Measurements from ENCODE around the gene TCAIM.

The TCAIM gene

DNA sequence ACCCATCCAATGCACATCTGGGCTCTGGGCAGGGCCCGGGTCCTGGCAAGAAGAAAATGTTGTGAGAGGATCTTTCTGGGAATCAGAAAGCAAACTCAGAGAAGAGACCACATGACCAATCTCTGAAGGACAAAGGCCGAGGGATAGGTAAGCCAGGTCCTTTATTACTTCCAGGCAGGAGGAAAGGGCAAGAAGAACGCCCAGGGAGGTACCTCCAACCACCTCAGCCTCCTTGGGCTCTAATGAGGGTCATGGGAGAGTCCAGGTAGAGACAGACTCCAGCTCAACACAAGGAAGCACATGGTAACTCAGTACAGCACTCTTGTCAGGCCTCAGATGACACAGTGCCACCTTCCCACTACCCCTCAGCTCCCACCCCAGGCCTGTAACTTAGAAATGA is 112.9 kb downstream of the TCAIM start:
- Histone ChIP-seq H3K9me3 (no peaks in the 10 kb centered on the region), H3K4me1 (ENCODE audit: control insufficient read depth in 1 of 2, insufficient read depth in 1 of 2, low read depth in 1 of 2, low read length in 1 of 2) (peaks cover 12 to 14% of the 10 kb centered on the region in 2 experiments), H3K4me3 (ENCODE audit: low read depth in 1 of 2, low read length in 1 of 2) (no peak overlapping the region), H3K36me3 (peaks cover 75% of the 10 kb centered on the region), H3K27me3 (no peaks in the 10 kb centered on the region), H3K27ac (peak overlapping the region; percentile 71)
- TF ChIP-seq, protein P1, sequence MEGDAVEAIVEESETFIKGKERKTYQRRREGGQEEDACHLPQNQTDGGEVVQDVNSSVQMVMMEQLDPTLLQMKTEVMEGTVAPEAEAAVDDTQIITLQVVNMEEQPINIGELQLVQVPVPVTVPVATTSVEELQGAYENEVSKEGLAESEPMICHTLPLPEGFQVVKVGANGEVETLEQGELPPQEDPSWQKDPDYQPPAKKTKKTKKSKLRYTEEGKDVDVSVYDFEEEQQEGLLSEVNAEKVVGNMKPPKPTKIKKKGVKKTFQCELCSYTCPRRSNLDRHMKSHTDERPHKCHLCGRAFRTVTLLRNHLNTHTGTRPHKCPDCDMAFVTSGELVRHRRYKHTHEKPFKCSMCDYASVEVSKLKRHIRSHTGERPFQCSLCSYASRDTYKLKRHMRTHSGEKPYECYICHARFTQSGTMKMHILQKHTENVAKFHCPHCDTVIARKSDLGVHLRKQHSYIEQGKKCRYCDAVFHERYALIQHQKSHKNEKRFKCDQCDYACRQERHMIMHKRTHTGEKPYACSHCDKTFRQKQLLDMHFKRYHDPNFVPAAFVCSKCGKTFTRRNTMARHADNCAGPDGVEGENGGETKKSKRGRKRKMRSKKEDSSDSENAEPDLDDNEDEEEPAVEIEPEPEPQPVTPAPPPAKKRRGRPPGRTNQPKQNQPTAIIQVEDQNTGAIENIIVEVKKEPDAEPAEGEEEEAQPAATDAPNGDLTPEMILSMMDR (IDR thresholded peaks at IDR 0.05) = no peak

DNA sequence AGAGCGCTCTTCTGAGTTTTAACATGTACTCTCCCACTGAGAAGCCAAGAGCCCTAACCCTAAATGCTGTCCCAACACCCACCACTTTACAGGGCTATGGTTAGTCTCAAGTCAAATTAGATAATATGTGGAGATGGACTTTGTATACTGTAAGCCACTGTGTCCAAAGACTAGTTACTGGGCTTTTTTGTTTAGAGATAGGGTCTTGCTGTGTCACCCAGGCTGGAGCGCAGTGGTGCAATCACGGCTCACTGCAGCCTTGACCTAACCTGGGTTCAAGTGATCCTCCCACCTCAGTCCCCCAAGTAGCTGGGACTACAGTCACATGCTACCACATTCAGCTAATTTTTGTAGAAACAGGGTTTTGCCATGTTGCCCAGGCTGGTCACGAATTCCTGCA is 115.7 kb downstream of the TCAIM start:
- H3K9me3 ChIP-seq = no peaks in the 10 kb centered on the region
- no peak overlapping the region for H3K27ac ChIP-seq
- H3K4me1 ChIP-seq (ENCODE audit: control insufficient read depth in 1 of 2, insufficient read depth in 1 of 2, low read depth in 1 of 2, low read length in 1 of 2) = peaks cover 12 to 14% of the 10 kb centered on the region in 2 experiments
- H3K27me3 ChIP-seq = no peaks in the 10 kb centered on the region
- no peak overlapping the region for H3K4me3 ChIP-seq (ENCODE audit: low read depth in 1 of 2, low read length in 1 of 2)
- TF ChIP-seq, protein P1 (IDR thresholded peaks at IDR 0.05) = no peak
- H3K36me3 ChIP-seq = peaks cover 65% of the 10 kb centered on the region

- peaks cover 54% of the 10 kb centered on the region for H3K36me3 ChIP-seq
- no peaks in the 10 kb centered on the region for H3K27me3 ChIP-seq
- no peaks in the 10 kb centered on the region for H3K9me3 ChIP-seq
- peaks cover 12 to 14% of the 10 kb centered on the region in 2 experiments for H3K4me1 ChIP-seq (ENCODE audit: control insufficient read depth in 1 of 2, insufficient read depth in 1 of 2, low read depth in 1 of 2, low read length in 1 of 2)
- H3K4me3 ChIP-seq (ENCODE audit: low read depth in 1 of 2, low read length in 1 of 2) = no peak overlapping the region
- H3K27ac ChIP-seq = no peak overlapping the region
- TF ChIP-seq, protein P1 (IDR thresholded peaks at IDR 0.05) = no peak
These were observed 116.8 kb downstream of the TCAIM start for GRCh38 chr3:44455318-44455717.

Measured in neutrophil (primary cell).